GM21423 (cell line): Measurements from ENCODE around the gene ARRDC1.
"Not testable (repeated sequence)": the region's sequence is repeated elsewhere in the genome, so short reads cannot be mapped to it uniquely, and the experiment has no call there.

ENCODE experiments used
- ATAC-seq: cut with Tn5 transposase; IDR thresholded peaks from one replicate; pipeline ENCODE4 v1.9.1; 2021; ENCODE audit warnings: mild to moderate bottlenecking, moderate library complexity; ENCODE audit not compliant: unreplicated experiment

The ARRDC1 gene

GRCh38 chr9:137605121-137606004, at the start of gene ARRDC1:
Gene ARRDC1, plus strand, starts transcription at chr9:137605686. Its CDS starts 32 bp downstream, at chr9:137605718.
- ATAC-seq: peak; percentile 73

GRCh38 chr9:137556069-137556838, 49.2 kb upstream of the ARRDC1 start:
- no peak for ATAC-seq

- no peak for ATAC-seq
These were observed 47.4 kb upstream of the ARRDC1 start for GRCh38 chr9:137558127-137558526.

- no peak for ATAC-seq
These were observed 41.4 kb upstream of the ARRDC1 start for GRCh38 chr9:137564134-137564533.

GRCh38 chr9:137564817-137565411, 40.6 kb upstream of the ARRDC1 start:
- ATAC-seq: no peak

- ATAC-seq: not testable (repeated sequence)
These were observed 37.0 kb upstream of the ARRDC1 start for GRCh38 chr9:137568445-137568844.

- ATAC-seq: no peak
These were observed 35.8 kb upstream of the ARRDC1 start for GRCh38 chr9:137569609-137570203.

GRCh38 chr9:137570566-137570965, 34.9 kb upstream of the ARRDC1 start:
- ATAC-seq: no peak

- ATAC-seq: no peak
These were observed 31.3 kb upstream of the ARRDC1 start for GRCh38 chr9:137574192-137574591.

- no peak for ATAC-seq
These were observed 30.1 kb upstream of the ARRDC1 start for GRCh38 chr9:137575364-137575715.

- ATAC-seq: no peak
These were observed 29.6 kb upstream of the ARRDC1 start for GRCh38 chr9:137575716-137576411.

- ATAC-seq: peak; percentile 87
These were observed 26.8 kb upstream of the ARRDC1 start, which contains the start of gene DPH7 for GRCh38 chr9:137578518-137579258. Gene DPH7, minus strand, starts transcription at chr9:137578925. Its CDS starts 148 bp downstream, at chr9:137578777.

GRCh38 chr9:137579259-137579604, 26.3 kb upstream of the ARRDC1 start:
- no peak for ATAC-seq

- ATAC-seq: no peak
These were observed 25.1 kb upstream of the ARRDC1 start for GRCh38 chr9:137580209-137580953.

GRCh38 chr9:137580954-137581322, 24.5 kb upstream of the ARRDC1 start:
- no peak for ATAC-seq

- no peak for ATAC-seq
These were observed 23.9 kb upstream of the ARRDC1 start for GRCh38 chr9:137581361-137582285.

- no peak for ATAC-seq
These were observed 23.1 kb upstream of the ARRDC1 start for GRCh38 chr9:137582286-137582860.

- no peak for ATAC-seq
These were observed 22.1 kb upstream of the ARRDC1 start for GRCh38 chr9:137583347-137583746.
